HepG2 (cell line): ENCODE measurements around the gene NAGA. TPM values are rescaled to one million over a fixed set of nuclear protein-coding genes. Genes with fewer than 3 reads are reported as not detected.
A peak's percentile ranks its signal among the peaks of the same experiment; 100 is the strongest.

ENCODE experiments used
- CREBL2 ChIP-seq: sonication (generic); formaldehyde crosslinking; IDR thresholded peaks from 2 replicates; pipeline ENCODE4 v1.8.1; 2023; ENCODE audit warnings: missing genetic modification reagents, mild to moderate bottlenecking, borderline replicate concordance
- CSRNP1 ChIP-seq: sonication (generic); formaldehyde crosslinking; IDR thresholded peaks from 2 replicates; pipeline ENCODE4 v1.8.1; 2023; ENCODE audit warnings: mild to moderate bottlenecking, missing genetic modification reagents
- FUBP1 ChIP-seq: sonication (generic); formaldehyde crosslinking; IDR thresholded peaks from 2 replicates; pipeline ENCODE4 v1.5.1; 2020; ENCODE audit warnings: missing genetic modification reagents, mild to moderate bottlenecking, borderline replicate concordance
- HDAC1 ChIP-seq: sonication (generic); formaldehyde crosslinking; IDR thresholded peaks from 2 replicates; pipeline ENCODE4 v1.5.1; 2020; ENCODE audit warnings: mild to moderate bottlenecking, missing genetic modification reagents
- KAT7 ChIP-seq: IDR thresholded peaks from 2 replicates; pipeline ENCODE4 v1.6.1; 2018; ENCODE audit warnings: borderline replicate concordance, missing compliant biosample characterization
- KDM5A ChIP-seq: fragments of 200-600 bp; sonication (generic); IDR thresholded peaks from 2 replicates; pipeline ENCODE4 v1.7.0; 2018; ENCODE audit warnings: antibody characterized with exemption, mild to moderate bottlenecking, low read length, borderline replicate concordance
- KLF11 ChIP-seq: IDR thresholded peaks from 2 replicates; pipeline ENCODE4 v1.6.1; 2016; ENCODE audit warnings: missing compliant biosample characterization
- NCOA5 ChIP-seq: sonication (generic); formaldehyde crosslinking; IDR thresholded peaks from 2 replicates; pipeline ENCODE4 v1.4.0; 2020; ENCODE audit warnings: missing genetic modification reagents
- NCOR1 ChIP-seq: fragments of 200-600 bp; sonication (generic); IDR thresholded peaks from 2 replicates; pipeline ENCODE4 v1.7.0; 2017; ENCODE audit warnings: antibody characterized with exemption, low read length, borderline replicate concordance
- NONO ChIP-seq, 2 experiments: fragments of 450-650 bp in 1 of 2; sonication (generic) in 1 of 2; formaldehyde crosslinking in 1 of 2; IDR thresholded peaks in 1 of 2; conservative IDR thresholded peaks in 1 of 2; 2 replicates each; pipeline versions ENCODE4 v1.6.1 to v1.8.0; 2017 to 2022; ENCODE audit warnings: mild to moderate bottlenecking in 1 of 2, missing genetic modification reagents in 1 of 2, moderate library complexity in 1 of 2
- RBM22 ChIP-seq: fragments of 200-400 bp; formaldehyde crosslinking; optimal IDR thresholded peaks from 2 replicates; pipeline ENCODE3; 2017; ENCODE audit warnings: mild to moderate bottlenecking, low read length, moderate library complexity
- RBM39 ChIP-seq: fragments of 200-400 bp; formaldehyde crosslinking; IDR thresholded peaks from one replicate; pipeline ENCODE4 v1.6.1; 2018; ENCODE audit warnings: antibody characterized with exemption, mild to moderate bottlenecking, low read depth, low read length; ENCODE audit not compliant: poor library complexity, severe bottlenecking
- RXRA ChIP-seq: sonication (generic); formaldehyde crosslinking; IDR thresholded peaks from 2 replicates; pipeline ENCODE4 v1.5.1; 2020; ENCODE audit warnings: missing genetic modification reagents
- ZNF382 ChIP-seq: sonication (generic); formaldehyde crosslinking; IDR thresholded peaks from 2 replicates; pipeline ENCODE4 v1.5.0; 2020; ENCODE audit warnings: missing genetic modification reagents, mild to moderate bottlenecking, borderline replicate concordance
- ZNF441 ChIP-seq: sonication (generic); formaldehyde crosslinking; IDR thresholded peaks from 2 replicates; pipeline ENCODE4 v1.7.0; 2021; ENCODE audit warnings: missing genetic modification reagents, borderline replicate concordance
- ZNF510 ChIP-seq: sonication (generic); formaldehyde crosslinking; IDR thresholded peaks from 2 replicates; pipeline ENCODE4 v1.4.0; 2020; ENCODE audit warnings: low read depth, mild to moderate bottlenecking, missing genetic modification reagents
- ZNF704 ChIP-seq: sonication (generic); formaldehyde crosslinking; IDR thresholded peaks from 2 replicates; pipeline ENCODE4 v1.8.1; 2023; ENCODE audit warnings: mild to moderate bottlenecking, inconsistent platforms, moderate library complexity, missing genetic modification reagents, borderline replicate concordance
- ZNF800 ChIP-seq: sonication (generic); formaldehyde crosslinking; IDR thresholded peaks from 2 replicates; pipeline ENCODE4 v1.4.0; 2020; ENCODE audit warnings: missing genetic modification reagents
- ZNF83 ChIP-seq: sonication (generic); formaldehyde crosslinking; IDR thresholded peaks from 2 replicates; pipeline ENCODE4 v1.4.0; 2020; ENCODE audit warnings: missing genetic modification reagents, mild to moderate bottlenecking, borderline replicate concordance
- ZSCAN20 ChIP-seq: sonication (generic); formaldehyde crosslinking; IDR thresholded peaks from 2 replicates; pipeline ENCODE4 v1.4.0; 2020; ENCODE audit warnings: missing genetic modification reagents, mild to moderate bottlenecking, borderline replicate concordance
- polyA plus RNA-seq, 8 experiments: library from polyadenylated mRNA; depleted of rRNA in 3 of 8; stranded (reverse) in 7 of 8; unstranded in 1 of 8; fragments of >200 nt; fragmentation: Illumina TruSeq in 4 of 8; extraction: Trizol in 4 of 8; gene quantifications; 2 replicates each; pipeline versions ENCODE4 v1.2.1 to v1.2.3, GENCODE V29; 2011 to 2016; ENCODE audit warnings: low read depth in 4 of 8, missing spikeins in 1 of 8, mixed read lengths in 1 of 8; ENCODE audit not compliant: insufficient read depth in 1 of 8
- total RNA-seq, 5 experiments: library from RNA; depleted of rRNA; stranded (reverse); fragments of >200 nt; fragmentation: Illumina TruSeq; extraction: Trizol; gene quantifications; 2 replicates each; pipeline ENCODE4 v1.2.3, GENCODE V29; 2016; ENCODE audit warnings: low read depth in 1 of 5

NAGA gene
- total and polyA plus RNA-seq, 2 of the 13 experiments (the other 11 are each of a cell fraction or from before 2014, with no cell fraction given), result 15.1 to 23.4 TPM

- TF ChIP-seq CSRNP1 (CRISPR knock-in tag) (peak; percentile 28; the same call in 1 of the 2 replicates), ZNF800 (CRISPR knock-in tag) (peak; percentile 85), FUBP1 (CRISPR knock-in tag) (no peak), NONO (IDR thresholded peaks at IDR 0.05) (no peak), NONO (CRISPR knock-in tag; conservative IDR thresholded peaks at IDR 0.05) (peak; percentile 73), KDM5A (peak; percentile 74; the same call in 1 of the 2 replicates), RXRA (CRISPR knock-in tag) (peak; percentile 71; the same call in 1 of the 2 replicates), HDAC1 (CRISPR knock-in tag) (peak; percentile 82), ZNF510 (CRISPR knock-in tag) (peak; percentile 78; the same call in 1 of the 2 replicates), NCOR1 (peak; percentile 38; the same call in 1 of the 2 replicates), CREBL2 (CRISPR knock-in tag) (no peak; the same call in 1 of the 2 replicates), ZNF704 (CRISPR knock-in tag) (peak; percentile 68; the same call in 1 of the 2 replicates), ZNF441 (CRISPR knock-in tag) (no peak), ZNF83 (CRISPR knock-in tag) (no peak), KAT7 (CRISPR knock-in tag) (no peak; the same call in 1 of the 2 replicates), ZSCAN20 (CRISPR knock-in tag) (0 out of 2 replicates have a peak, but pooled peaks have one; percentile 24), KLF11 (CRISPR knock-in tag) (0 out of 2 replicates have a peak, but pooled peaks have one; percentile 78), NCOA5 (CRISPR knock-in tag) (no peak), ZNF382 (CRISPR knock-in tag) (no peak), RBM39 (peak; percentile 84), RBM22 (peak; percentile 42)
These were observed 9.0 kb upstream of the NAGA start, which contains the start of gene SMDT1 (continued) for GRCh38 chr22:42079319-42080251.
